Activated B cell treated with CpG ODN at 0.5 μM for 24 hours (primary cell): ENCODE results near the gene SDSL. TPM values are rescaled to one million over a fixed set of nuclear protein-coding genes. Genes with fewer than 3 reads are reported as not detected.

Experiments
- ATAC-seq: fragments of 200-7000 bp; cut with Tn5 transposase; one replicate; pipeline ENCODE4 v1.10.0; 2021; ENCODE audit warnings: low read depth, mild to moderate bottlenecking, moderate library complexity
- CTCF ChIA-PET: fragments of 350-600 bp; sonication (Branson Sonifier 250); formaldehyde crosslinking; loops from one replicate; lab custom pipeline; 2021; ENCODE audit warnings: antibody characterized with exemption; lab: Charles Lee
- POLR2A ChIA-PET: fragments of 350-600 bp; sonication (Branson Sonifier 250); formaldehyde crosslinking; loops from one replicate; lab custom pipeline; 2021; ENCODE audit warnings: antibody characterized with exemption; lab: Charles Lee
- DNase-seq: peaks from one replicate; pipeline ENCODE4 v3.0.0; 2022
- H3K27ac Mint-ChIP-seq: one replicate; pipeline ENCODE4 v1.8.0; 2020; ENCODE audit warnings: mixed read lengths
- H3K27me3 Mint-ChIP-seq: one replicate; pipeline ENCODE4 v1.8.0; 2021; ENCODE audit warnings: mixed read lengths
- H3K36me3 Mint-ChIP-seq: one replicate; pipeline ENCODE4 v1.8.0; 2021; ENCODE audit warnings: low read depth, mixed read lengths
- H3K4me1 Mint-ChIP-seq: one replicate; pipeline ENCODE4 v1.8.0; 2021; ENCODE audit warnings: mixed read lengths
- H3K4me3 Mint-ChIP-seq: one replicate; pipeline ENCODE4 v1.8.0; 2020; ENCODE audit warnings: mild to moderate bottlenecking, mixed read lengths
- H3K9me3 Mint-ChIP-seq: one replicate; pipeline ENCODE4 v1.8.0; 2020; ENCODE audit warnings: mixed read lengths
- CTCF ChIP-seq: fragments of 200-600 bp; IDR thresholded peaks from one replicate; pipeline ENCODE4 v1.8.0; 2022; ENCODE audit warnings: antibody characterized with exemption, mild to moderate bottlenecking
- intact Hi-C: fragments of 100-400 bp; cut with micrococcal nuclease; formaldehyde crosslinking; loops from one replicate; pipeline ENCODE4 v1.15.1; 2024
- total RNA-seq: library from RNA; stranded (reverse); gene quantifications from 2 replicates; pipeline ENCODE4 v1.2.3, GENCODE V29; 2022

The SDSL gene
- total RNA-seq, 1 donor from 2014 or later = 0.20 TPM

GRCh38 chr12:113399490-113399889 is 22.7 kb upstream of the SDSL start:
- intact Hi-C loops = no loop called here
- ATAC-seq = no peak
- ChIA-PET POLR2A (interaction anchor here (0.7 kb wide), 1 partner anchor 177 kb away, joined by 3 read pairs; no protein-coding TSS in a partner anchor), CTCF (no interaction called here)
- Mint-ChIP-seq H3K4me3 (no peak overlapping the region), H3K36me3 (no peaks in the 10 kb centered on the region), H3K27ac (no peak overlapping the region), H3K9me3 (no peaks in the 10 kb centered on the region), H3K4me1 (peaks cover 2% of the 10 kb centered on the region), H3K27me3 (peaks cover 20% of the 10 kb centered on the region)
- no peak for DNase-seq
- no peak for TF ChIP-seq CTCF

GRCh38 chr12:113400362-113400761 is 21.8 kb upstream of the SDSL start:
- POLR2A ChIA-PET = interaction anchor here (0.7 kb wide), 2 partner anchors 177 to 344 kb away, joined by 3 read pairs; partner anchors contain the start of gene DTX1
- no peak for DNase-seq
- no peak for TF ChIP-seq CTCF
- Mint-ChIP-seq H3K36me3 (no peaks in the 10 kb centered on the region), H3K4me3 (no peak overlapping the region), H3K27me3 (peaks cover 22% of the 10 kb centered on the region), H3K27ac (no peak overlapping the region), H3K4me1 (peaks cover 3% of the 10 kb centered on the region), H3K9me3 (no peaks in the 10 kb centered on the region)
- ATAC-seq = no peak
- intact Hi-C loops = no loop called here
- CTCF ChIA-PET = no interaction called here

- ATAC-seq (no peak), DNase-seq (no peak)
- intact Hi-C loops = no loop called here
- H3K27ac Mint-ChIP-seq = no peak overlapping the region
- CTCF ChIA-PET = no interaction called here
- no peak for TF ChIP-seq CTCF
- peaks cover 22% of the 10 kb centered on the region for H3K27me3 Mint-ChIP-seq
- POLR2A ChIA-PET = interaction anchor here (0.7 kb wide), 1 partner anchor 345 kb away, joined by 3 read pairs; the partner anchor contains the start of gene DTX1
- no peak overlapping the region for H3K4me3 Mint-ChIP-seq
- no peaks in the 10 kb centered on the region for H3K36me3 Mint-ChIP-seq
- H3K9me3 Mint-ChIP-seq = no peaks in the 10 kb centered on the region
- peaks cover 3% of the 10 kb centered on the region for H3K4me1 Mint-ChIP-seq
Observed at GRCh38 chr12:113401066-113402000, 20.8 kb upstream of the SDSL start.

- no peaks in the 10 kb centered on the region for H3K9me3 Mint-ChIP-seq
- no peak overlapping the region for H3K27ac Mint-ChIP-seq
- ChIA-PET POLR2A (no interaction called here), CTCF (no interaction called here)
- no peak overlapping the region for H3K4me3 Mint-ChIP-seq
- H3K27me3 Mint-ChIP-seq = peaks cover 19% of the 10 kb centered on the region
- H3K4me1 Mint-ChIP-seq = peaks cover 3% of the 10 kb centered on the region
- intact Hi-C loops = no loop called here
- DNase-seq (no peak), ATAC-seq (no peak)
- no peaks in the 10 kb centered on the region for H3K36me3 Mint-ChIP-seq
- no peak for TF ChIP-seq CTCF
Observed at GRCh38 chr12:113402586-113403260, 19.5 kb upstream of the SDSL start.
